IMR-90 (cell line): Measurements from ENCODE around the gene IRAG1. TPM values are rescaled to one million over a fixed set of nuclear protein-coding genes. Genes with fewer than 3 reads are reported as not detected.

Source experiments
- ATAC-seq: fragments of 200-7000 bp; cut with Tn5 transposase; 2 replicates; pipeline ENCODE4 v1.9.1; 2020; ENCODE audit warnings: low read depth, mild to moderate bottlenecking, moderate library complexity
- BruUV-seq: library from RNA; stranded (reverse); fragments of 400-500 nt; replicated peaks from 2 replicates; lab custom pipeline; 2021; lab: Mats Ljungman, UMichigan
- CTCF ChIA-PET: fragments of 300-600 bp; formaldehyde crosslinking; extraction: SDS; loops from one replicate; lab custom pipeline; 2021; ENCODE audit warnings: antibody characterized with exemption; lab: Yijun Ruan, JAX
- POLR2A ChIA-PET: fragments of 300-600 bp; sonication (Branson Sonifier 250); formaldehyde crosslinking; loops from one replicate; lab custom pipeline; 2022; ENCODE audit warnings: antibody characterized with exemption; ENCODE audit not compliant: unreplicated experiment; lab: Charles Lee
- DNase-seq: peaks from one replicate; pipeline ENCODE4 v3.0.0; 2013
- H2AFZ ChIP-seq: replicated peaks from 2 replicates; pipeline ENCODE3; 2013; ENCODE audit warnings: low read length, mild to moderate bottlenecking; ENCODE audit not compliant: poor library complexity
- H2AK5ac ChIP-seq: 2 replicates; pipeline ENCODE4 v1.6.1; 2013; ENCODE audit warnings: low read depth, low read length, inconsistent platforms
- H2AK9ac ChIP-seq: replicated peaks from 2 replicates; pipeline ENCODE3; 2013; ENCODE audit warnings: mild to moderate bottlenecking, low read depth, low read length, moderate library complexity; ENCODE audit not compliant: poor library complexity
- H2BK120ac ChIP-seq: 2 replicates; pipeline ENCODE4 v1.6.1; 2013; ENCODE audit warnings: low read depth, low read length, inconsistent platforms
- H2BK15ac ChIP-seq: 3 replicates; pipeline ENCODE4 v1.6.1; 2013; ENCODE audit warnings: low read depth, low read length, inconsistent platforms
- H2BK20ac ChIP-seq: 2 replicates; pipeline ENCODE4 v1.6.1; 2013; ENCODE audit warnings: low read depth, mild to moderate bottlenecking, inconsistent platforms, low read length, moderate library complexity
- H2BK5ac ChIP-seq: 2 replicates; pipeline ENCODE4 v1.6.1; 2013; ENCODE audit warnings: mild to moderate bottlenecking, low read depth, low read length, inconsistent platforms; ENCODE audit not compliant: poor library complexity, severe bottlenecking
- H3K14ac ChIP-seq: replicated peaks from 2 replicates; pipeline ENCODE4 v1.6.1; 2013; ENCODE audit warnings: low read depth, low read length, inconsistent platforms
- H3K18ac ChIP-seq: 2 replicates; pipeline ENCODE4 v1.6.1; 2013; ENCODE audit warnings: low read depth, low read length, control low read depth
- H3K23ac ChIP-seq: 2 replicates; pipeline ENCODE4 v1.6.1; 2013; ENCODE audit warnings: low read depth, low read length, inconsistent platforms
- H3K27ac ChIP-seq: 2 replicates; pipeline ENCODE4 v1.5.1; 2013; ENCODE audit warnings: mild to moderate bottlenecking, control low read depth, low read length; ENCODE audit not compliant: insufficient read depth
- H3K27me3 ChIP-seq: 2 replicates; pipeline ENCODE4 v1.6.1; 2013; ENCODE audit warnings: low read length; ENCODE audit not compliant: control insufficient read depth, insufficient read depth
- H3K36me3 ChIP-seq: 2 replicates; pipeline ENCODE4 v1.6.1; 2013; ENCODE audit warnings: low read length, mixed read lengths; ENCODE audit not compliant: control insufficient read depth, insufficient read depth
- H3K4ac ChIP-seq: 2 replicates; pipeline ENCODE4 v1.6.1; 2013; ENCODE audit warnings: low read depth, low read length, inconsistent platforms
- H3K4me1 ChIP-seq: 2 replicates; pipeline ENCODE4 v1.6.1; 2013; ENCODE audit warnings: low read length, mixed read lengths; ENCODE audit not compliant: control insufficient read depth, insufficient read depth
- H3K4me2 ChIP-seq: 2 replicates; pipeline ENCODE4 v1.6.1; 2013; ENCODE audit warnings: low read depth, mild to moderate bottlenecking, control low read depth, low read length, moderate library complexity
- H3K4me3 ChIP-seq: 2 replicates; pipeline ENCODE4 v1.5.1; 2013; ENCODE audit warnings: low read depth, mild to moderate bottlenecking, control low read depth, low read length, moderate library complexity; ENCODE audit not compliant: insufficient read depth
- H3K56ac ChIP-seq: 2 replicates; pipeline ENCODE4 v1.6.1; 2013; ENCODE audit warnings: low read length, inconsistent platforms; ENCODE audit not compliant: insufficient read depth; ENCODE audit errors: extremely low read depth
- H3K79me1 ChIP-seq, 2 experiments: 2 replicates each; pipeline ENCODE4 v1.6.1; 2013; ENCODE audit warnings: low read length in 2 of 2, inconsistent platforms in 1 of 2, low read depth in 1 of 2
- H3K9ac ChIP-seq: 2 replicates; pipeline ENCODE4 v1.6.1; 2013; ENCODE audit warnings: low read depth, low read length, control low read depth
- H3K9me1 ChIP-seq: 2 replicates; pipeline ENCODE4 v1.6.1; 2013; ENCODE audit warnings: low read length, inconsistent platforms; ENCODE audit not compliant: insufficient read depth
- H3K9me3 ChIP-seq: 2 replicates; pipeline ENCODE4 v1.6.1; 2013; ENCODE audit warnings: low read length; ENCODE audit not compliant: control insufficient read depth, insufficient read depth
- H4K20me1 ChIP-seq: 2 replicates; pipeline ENCODE4 v1.6.1; 2013; ENCODE audit warnings: low read length, inconsistent platforms; ENCODE audit not compliant: insufficient read depth
- H4K5ac ChIP-seq: 2 replicates; pipeline ENCODE4 v1.6.1; 2013; ENCODE audit warnings: mild to moderate bottlenecking, low read depth, low read length, control low read depth
- H4K8ac ChIP-seq, 2 experiments: 2 replicates each; pipeline ENCODE4 v1.6.1; 2013; ENCODE audit warnings: low read depth in 2 of 2, low read length in 2 of 2, control low read depth in 1 of 2, inconsistent platforms in 1 of 2
- H4K91ac ChIP-seq: 2 replicates; pipeline ENCODE4 v1.6.1; 2013; ENCODE audit warnings: low read depth, low read length, inconsistent platforms; ENCODE audit not compliant: insufficient read depth
- BHLHE40 ChIP-seq: fragments of 150-350 bp; IDR thresholded peaks from 2 replicates; pipeline ENCODE4 v1.6.1; 2016; ENCODE audit warnings: mild to moderate bottlenecking, low read depth, low read length
- CEBPB ChIP-seq: IDR thresholded peaks from 2 replicates; pipeline ENCODE4 v1.6.1; 2012; ENCODE audit warnings: low read depth, low read length, improper control_type of control experiment
- CHD1 ChIP-seq: IDR thresholded peaks from 2 replicates; pipeline ENCODE4 v1.6.1; 2012; ENCODE audit warnings: low read depth, low read length, improper control_type of control experiment
- ELK1 ChIP-seq: fragments of 150-350 bp; IDR thresholded peaks from 2 replicates; pipeline ENCODE4 v1.6.1; 2016; ENCODE audit warnings: low read depth, mild to moderate bottlenecking, low read length, moderate library complexity, borderline replicate concordance
- FOS ChIP-seq: fragments of 150-350 bp; IDR thresholded peaks from 2 replicates; pipeline ENCODE4 v1.6.1; 2016; ENCODE audit warnings: low read depth, low read length
- MAFK ChIP-seq: IDR thresholded peaks from 2 replicates; pipeline ENCODE4 v1.6.1; 2012; ENCODE audit warnings: low read depth, low read length, improper control_type of control experiment
- MAZ ChIP-seq: IDR thresholded peaks from 2 replicates; pipeline ENCODE4 v1.6.1; 2012; ENCODE audit warnings: low read depth, mild to moderate bottlenecking, low read length, improper control_type of control experiment, moderate library complexity, borderline replicate concordance
- NFE2L2 ChIP-seq: fragments of 150-350 bp; IDR thresholded peaks from 2 replicates; pipeline ENCODE4 v1.6.1; 2016; ENCODE audit warnings: low read depth, mild to moderate bottlenecking, low read length
- POLR2A ChIP-seq: IDR thresholded peaks from 2 replicates; pipeline ENCODE4 v1.6.1; 2012; ENCODE audit warnings: mild to moderate bottlenecking, low read depth, low read length
- RAD21 ChIP-seq: IDR thresholded peaks from 2 replicates; pipeline ENCODE4 v1.6.1; 2012; ENCODE audit warnings: low read length, improper control_type of control experiment
- RCOR1 ChIP-seq: IDR thresholded peaks from 2 replicates; pipeline ENCODE4 v1.6.1; 2012; ENCODE audit warnings: mild to moderate bottlenecking, low read length, improper control_type of control experiment; ENCODE audit not compliant: insufficient replicate concordance
- RFX5 ChIP-seq: IDR thresholded peaks from 2 replicates; pipeline ENCODE4 v1.8.0; 2012; ENCODE audit warnings: low read depth, mild to moderate bottlenecking, low read length, moderate library complexity
- SMC3 ChIP-seq: fragments of 150-350 bp; IDR thresholded peaks from 2 replicates; pipeline ENCODE4 v1.6.1; 2016; ENCODE audit warnings: low read depth, mild to moderate bottlenecking, antibody characterized with exemption, low read length, moderate library complexity
- USF2 ChIP-seq: fragments of 150-350 bp; IDR thresholded peaks from 2 replicates; pipeline ENCODE4 v1.6.1; 2017; ENCODE audit warnings: mild to moderate bottlenecking, antibody characterized with exemption, low read length, low read depth
- WGBS, 2 experiments: methylation state at CpG; one replicate each; pipeline versions ENCODE4 v1.1.5 to v1.1.7; 2013; ENCODE audit warnings: missing lambda C conversion rate in 2 of 2; ENCODE audit not compliant: insufficient read length in 1 of 2; ENCODE audit errors: extremely low coverage in 2 of 2; 5-methylcytosine and 5-hydroxymethylcytosine counted together
- dilution Hi-C: fragments of 300-500 bp; cut with HindIII; formaldehyde crosslinking; loops from one replicate; pipeline ENCODE4 v1.14.3; 2018; ENCODE audit warnings: low sequenced_read_pairs; ENCODE audit not compliant: unreplicated experiment
- in situ Hi-C: fragments of 300-500 bp; cut with MboI; formaldehyde crosslinking; loops from 3 replicates; pipeline ENCODE4 v1.14.3; 2019; ENCODE audit warnings: low sequenced_read_pairs, inconsistent platforms, mixed read lengths
- intact Hi-C: fragments of 100-400 bp; cut with micrococcal nuclease; formaldehyde crosslinking; loops from 2 replicates; pipeline ENCODE4 v1.10.0; 2022
- polyA plus RNA-seq, 3 experiments: library from polyadenylated mRNA; depleted of rRNA; stranded (reverse); fragments of >200 nt; gene quantifications; 2 replicates each; pipeline ENCODE4 v1.2.3, GENCODE V29; 2012; ENCODE audit warnings: low replicate concordance in 1 of 3
- total RNA-seq: library from RNA; depleted of rRNA; stranded (reverse); fragments of >200 nt; gene quantifications from 2 replicates; pipeline ENCODE4 v1.2.3, GENCODE V29; 2012

The IRAG1 gene
- total and polyA plus RNA-seq, 2 of the 4 experiments (the other 2 are of a cell fraction), result 19.4 to 25.8 TPM

GRCh38 chr11:10709299-10710086 lies 15.9 kb upstream of the IRAG1 start (continued):
- no peak for TF ChIP-seq RAD21
- no peak for TF ChIP-seq MAZ

GRCh38 chr11:10708131-10708530 lies 14.6 kb upstream of the IRAG1 start:
- Histone ChIP-seq H3K4me3 (no peak overlapping the region), H3K18ac (peak overlapping the region; percentile 45), H4K20me1 (no peaks in the 10 kb centered on the region), H4K8ac (peak overlapping the region in 1 of 2 experiments; percentile 93; a peak in 1 of 4 replicates), H3K9me1 (peaks cover 7% of the 10 kb centered on the region), H3K14ac (peak overlapping the region; percentile 83; the same call in 1 of the 2 replicates), H3K4me2 (no peak overlapping the region), H2BK5ac (no peak overlapping the region), H2AFZ (no peak overlapping the region), H3K79me1 (no peaks in the 10 kb centered on the region), H3K4me1 (peaks cover 19% of the 10 kb centered on the region), H3K27me3 (no peaks in the 10 kb centered on the region), H2AK5ac (peak overlapping the region; percentile 3), H2AK9ac (no peak overlapping the region), H2BK15ac (peak overlapping the region; percentile 81; the same call in 1 of the 3 replicates), H4K91ac (peak overlapping the region; percentile 42; the same call in 1 of the 2 replicates), H3K56ac (no peak overlapping the region), H3K27ac (peak overlapping the region; percentile 96; the same call in 1 of the 2 replicates), H3K4ac (peak overlapping the region; percentile 54; the same call in 1 of the 2 replicates), H4K5ac (peak overlapping the region; percentile 60; the same call in 1 of the 2 replicates), H2BK120ac (peak overlapping the region; percentile 96; the same call in 1 of the 2 replicates), H2BK20ac (peak overlapping the region; percentile 96), H3K23ac (no peak overlapping the region; the same call in 1 of the 2 replicates), H3K9ac (no peak overlapping the region), H3K36me3 (no peaks in the 10 kb centered on the region), H3K9me3 (no peaks in the 10 kb centered on the region)
- POLR2A ChIA-PET, result interaction anchor here (1.1 kb wide), 1 partner anchor 19 kb away, joined by 3 read pairs; no protein-coding TSS in a partner anchor
- no TSS peak for BruUV-seq
- ATAC-seq, result no peak
- DNase-seq, result no peak
- CTCF ChIA-PET, result interaction anchor here (0.6 to 1.7 kb wide), 3 partner anchors 12 to 372 kb away, joined by 3 to 5 read pairs (median 3); no protein-coding TSS in a partner anchor
- dilution Hi-C loops, result no loop called here
- WGBS, 2 experiments, result 88% methylated on average over 3 of the region's 3 CpGs; no CpG with 5 or more reads in 1 of the 2 experiments
- in situ Hi-C loops, result no loop called here
- intact Hi-C loops, result no loop called here
- TF ChIP-seq FOS, result no peak
- no peak for TF ChIP-seq MAFK
- TF ChIP-seq CHD1, result no peak
- no peak for TF ChIP-seq MAZ
- no peak for TF ChIP-seq CEBPB
- TF ChIP-seq NFE2L2, result no peak
- TF ChIP-seq ELK1, result no peak
- no peak for TF ChIP-seq RFX5
- TF ChIP-seq RAD21, result no peak
- TF ChIP-seq POLR2A, result no peak
- no peak for TF ChIP-seq BHLHE40
- no peak for TF ChIP-seq SMC3
- TF ChIP-seq USF2, result no peak
- no peak for TF ChIP-seq RCOR1
